ENCODE data around the gene VMO1. TPM values are rescaled to one million over a fixed set of nuclear protein-coding genes. Genes with fewer than 3 reads are reported as not detected.

The VMO1 gene
- total RNA-seq, 2 donors from 2014 or later = 0.75 to 1.0 TPM

GRCh38 chr17:4816826-4817225, 30.7 kb upstream of the VMO1 start:
- DNase-seq = no peak
- Mint-ChIP-seq H3K36me3 (ENCODE audit: low read depth) (peaks cover 56% of the 10 kb centered on the region), H3K9me3 (peaks cover 2% of the 10 kb centered on the region), H3K27ac (no peak overlapping the region), H3K4me3 (no peak overlapping the region), H3K27me3 (ENCODE audit: insufficient read depth) (no peaks in the 10 kb centered on the region), H3K4me1 (no peaks in the 10 kb centered on the region)
- Histone ChIP-seq H3K9ac (ENCODE audit: extremely low read depth, low read length, poor library complexity, severe bottlenecking) (no peak overlapping the region), H3K27me3 (ENCODE audit: control insufficient read depth, insufficient read depth, low read length, poor library complexity, severe bottlenecking) (no peaks in the 10 kb centered on the region), H3K4me3 (ENCODE audit: low read length) (no peak overlapping the region), H3K4me1 (ENCODE audit: control insufficient read depth, insufficient read depth, low read length) (no peaks in the 10 kb centered on the region), H3K27ac (ENCODE audit: low read depth, low read length) (no peak overlapping the region), H3K9me3 (ENCODE audit: control insufficient read depth, low read length) (no peaks in the 10 kb centered on the region), H3K36me3 (ENCODE audit: control insufficient read depth, insufficient read depth, low read length) (peaks cover 43% of the 10 kb centered on the region)
- TF ChIP-seq CTCF (conservative IDR thresholded peaks at IDR 0.05) = no peak
- WGBS, 2 experiments (ENCODE audit: insufficient coverage in 1 of 2, insufficient read length in 1 of 2) = 80 to 93% methylated on average over 9 to 13 of the region's 13 CpGs

GRCh38 chr17:4815043-4815675, 29.0 kb upstream of the VMO1 start:
- H3K36me3 ChIP-seq (ENCODE audit: control insufficient read depth, insufficient read depth, low read length) = peaks cover 53% of the 10 kb centered on the region
- H3K4me3 Mint-ChIP-seq = no peak overlapping the region
- no peaks in the 10 kb centered on the region for H3K27me3 Mint-ChIP-seq (ENCODE audit: insufficient read depth)
- H3K4me3 ChIP-seq (ENCODE audit: low read length) = no peak overlapping the region
- H3K27ac Mint-ChIP-seq = no peak overlapping the region
- no peaks in the 10 kb centered on the region for H3K27me3 ChIP-seq (ENCODE audit: control insufficient read depth, insufficient read depth, low read length, poor library complexity, severe bottlenecking)
- H3K36me3 Mint-ChIP-seq (ENCODE audit: low read depth) = peaks cover 67% of the 10 kb centered on the region
- H3K9me3 ChIP-seq (ENCODE audit: control insufficient read depth, low read length) = no peaks in the 10 kb centered on the region
- no peaks in the 10 kb centered on the region for H3K4me1 ChIP-seq (ENCODE audit: control insufficient read depth, insufficient read depth, low read length)
- TF ChIP-seq CTCF (conservative IDR thresholded peaks at IDR 0.05) = peak; percentile 75
- 95 to 100% methylated on average over 3 to 7 of the region's 7 CpGs for WGBS, 2 experiments (ENCODE audit: insufficient coverage in 1 of 2, insufficient read length in 1 of 2)
- no peak overlapping the region for H3K27ac ChIP-seq (ENCODE audit: low read depth, low read length)
- H3K9me3 Mint-ChIP-seq = peaks cover 2% of the 10 kb centered on the region
- H3K9ac ChIP-seq (ENCODE audit: extremely low read depth, low read length, poor library complexity, severe bottlenecking) = no peak overlapping the region
- peak; percentile 71 for DNase-seq
- H3K4me1 Mint-ChIP-seq = no peaks in the 10 kb centered on the region

GRCh38 chr17:4812690-4813089, 26.5 kb upstream of the VMO1 start:
- peaks cover 60% of the 10 kb centered on the region for H3K36me3 Mint-ChIP-seq (ENCODE audit: low read depth)
- Histone ChIP-seq H3K9ac (ENCODE audit: extremely low read depth, low read length, poor library complexity, severe bottlenecking) (no peak overlapping the region), H3K27ac (ENCODE audit: low read depth, low read length) (no peak overlapping the region)

More at GRCh38 chr17:4812690-4813089, 26.5 kb upstream of the VMO1 start:
- Mint-ChIP-seq H3K4me3 (no peak overlapping the region), H3K9me3 (peaks cover 2% of the 10 kb centered on the region), H3K4me1 (peaks cover 3% of the 10 kb centered on the region), H3K27ac (no peak overlapping the region), H3K27me3 (ENCODE audit: insufficient read depth) (no peaks in the 10 kb centered on the region)
- 92 to 94% methylated on average over 5 to 7 of the region's 7 CpGs for WGBS, 2 experiments (ENCODE audit: insufficient coverage in 1 of 2, insufficient read length in 1 of 2)
- H3K4me3 ChIP-seq (ENCODE audit: low read length) = no peak overlapping the region
- no peak for TF ChIP-seq CTCF (conservative IDR thresholded peaks at IDR 0.05)
- peaks cover 61% of the 10 kb centered on the region for H3K36me3 ChIP-seq (ENCODE audit: control insufficient read depth, insufficient read depth, low read length)
- no peaks in the 10 kb centered on the region for H3K27me3 ChIP-seq (ENCODE audit: control insufficient read depth, insufficient read depth, low read length, poor library complexity, severe bottlenecking)
- H3K9me3 ChIP-seq (ENCODE audit: control insufficient read depth, low read length) = no peaks in the 10 kb centered on the region
- no peaks in the 10 kb centered on the region for H3K4me1 ChIP-seq (ENCODE audit: control insufficient read depth, insufficient read depth, low read length)
- no peak for DNase-seq

Data from endodermal cell (in vitro differentiated cells).